HepG2 (cell line): ENCODE results near the gene EP300. TPM values are rescaled to one million over a fixed set of nuclear protein-coding genes. Genes with fewer than 3 reads are reported as not detected.

Experiments
- AHR ChIP-seq: IDR thresholded peaks from 2 replicates; pipeline ENCODE4 v1.6.1; 2018; ENCODE audit warnings: missing genetic modification reagents, missing compliant biosample characterization
- HOMEZ ChIP-seq: IDR thresholded peaks from 2 replicates; pipeline ENCODE4 v1.6.1; 2016; ENCODE audit warnings: low read depth
- LCORL ChIP-seq, 2 experiments: fragments of 450-650 bp in 1 of 2; sonication (generic) in 1 of 2; formaldehyde crosslinking in 1 of 2; IDR thresholded peaks; 2 replicates each; pipeline versions ENCODE4 v1.5.0 to v1.6.1; 2017 to 2020; ENCODE audit warnings: antibody characterized with exemption in 1 of 2, missing genetic modification reagents in 1 of 2
- MED8 ChIP-seq: sonication (generic); formaldehyde crosslinking; IDR thresholded peaks from 2 replicates; pipeline ENCODE4 v1.8.1; 2023; ENCODE audit warnings: mild to moderate bottlenecking, missing genetic modification reagents; ENCODE audit not compliant: insufficient replicate concordance
- NFIC ChIP-seq: IDR thresholded peaks from 2 replicates; pipeline ENCODE4 v1.6.1; 2012; ENCODE audit warnings: mild to moderate bottlenecking, low read length, inconsistent platforms
- POLR2A ChIP-seq, 2 experiments: IDR thresholded peaks; 2 replicates each; pipeline ENCODE4 v1.6.1; 2011; ENCODE audit warnings: low read depth in 2 of 2, low read length in 2 of 2, mild to moderate bottlenecking in 1 of 2, moderate library complexity in 1 of 2; ENCODE audit not compliant: insufficient read depth in 1 of 2
- PRDM10 ChIP-seq: sonication (generic); formaldehyde crosslinking; IDR thresholded peaks from 2 replicates; pipeline ENCODE4 v1.4.0; 2020; ENCODE audit warnings: low read depth, missing genetic modification reagents
- RBM39 ChIP-seq: fragments of 200-400 bp; formaldehyde crosslinking; IDR thresholded peaks from one replicate; pipeline ENCODE4 v1.6.1; 2018; ENCODE audit warnings: antibody characterized with exemption, mild to moderate bottlenecking, low read depth, low read length; ENCODE audit not compliant: poor library complexity, severe bottlenecking
- RXRB ChIP-seq: IDR thresholded peaks from 2 replicates; pipeline ENCODE4 v1.6.1; 2016; ENCODE audit warnings: borderline replicate concordance, missing genetic modification reagents, missing compliant biosample characterization
- TERF1 ChIP-seq: sonication (generic); formaldehyde crosslinking; IDR thresholded peaks from 2 replicates; pipeline ENCODE4 v1.8.0; 2022; ENCODE audit warnings: mild to moderate bottlenecking, missing genetic modification reagents, moderate library complexity
- ZC3H4 ChIP-seq: sonication (generic); formaldehyde crosslinking; IDR thresholded peaks from 2 replicates; pipeline ENCODE4 v1.4.0; 2020; ENCODE audit warnings: missing genetic modification reagents, borderline replicate concordance
- ZNF207 ChIP-seq: fragments of 450-650 bp; IDR thresholded peaks from 2 replicates; pipeline ENCODE4 v1.6.1; 2016; ENCODE audit warnings: antibody characterized with exemption, borderline replicate concordance
- ZNF557 ChIP-seq: sonication (generic); formaldehyde crosslinking; IDR thresholded peaks from 2 replicates; pipeline ENCODE4 v1.4.0; 2020; ENCODE audit warnings: missing genetic modification reagents
- ZNF720 ChIP-seq: sonication (generic); formaldehyde crosslinking; IDR thresholded peaks from 2 replicates; pipeline ENCODE4 v1.4.0; 2020; ENCODE audit warnings: missing genetic modification reagents
- polyA plus RNA-seq, 8 experiments: library from polyadenylated mRNA; depleted of rRNA in 3 of 8; stranded (reverse) in 7 of 8; unstranded in 1 of 8; fragments of >200 nt; fragmentation: Illumina TruSeq in 4 of 8; extraction: Trizol in 4 of 8; gene quantifications; 2 replicates each; pipeline versions ENCODE4 v1.2.1 to v1.2.3, GENCODE V29; 2011 to 2016; ENCODE audit warnings: low read depth in 4 of 8, missing spikeins in 1 of 8, mixed read lengths in 1 of 8; ENCODE audit not compliant: insufficient read depth in 1 of 8
- total RNA-seq, 5 experiments: library from RNA; depleted of rRNA; stranded (reverse); fragments of >200 nt; fragmentation: Illumina TruSeq; extraction: Trizol; gene quantifications; 2 replicates each; pipeline ENCODE4 v1.2.3, GENCODE V29; 2016; ENCODE audit warnings: low read depth in 1 of 5
- TF ChIP-seq, protein P1 (sequence below), 2 experiments: sonication (generic) in 1 of 2; formaldehyde crosslinking in 1 of 2; IDR thresholded peaks; 2 replicates each; pipeline versions ENCODE4 v1.6.1 to v1.9.0; 2014 to 2022; ENCODE audit warnings: antibody characterized with exemption in 1 of 2, borderline replicate concordance in 1 of 2, inconsistent platforms in 1 of 2, low read depth in 1 of 2, missing genetic modification reagents in 1 of 2
- TF ChIP-seq, protein P2 (sequence below): sonication (generic); formaldehyde crosslinking; IDR thresholded peaks from 2 replicates; pipeline ENCODE4 v1.5.0; 2020; ENCODE audit warnings: missing genetic modification reagents

The EP300 gene
- total and polyA plus RNA-seq, 2 of the 13 experiments (the other 11 are each of a cell fraction or from before 2014, with no cell fraction given) = 13.6 to 14.9 TPM

DNA sequence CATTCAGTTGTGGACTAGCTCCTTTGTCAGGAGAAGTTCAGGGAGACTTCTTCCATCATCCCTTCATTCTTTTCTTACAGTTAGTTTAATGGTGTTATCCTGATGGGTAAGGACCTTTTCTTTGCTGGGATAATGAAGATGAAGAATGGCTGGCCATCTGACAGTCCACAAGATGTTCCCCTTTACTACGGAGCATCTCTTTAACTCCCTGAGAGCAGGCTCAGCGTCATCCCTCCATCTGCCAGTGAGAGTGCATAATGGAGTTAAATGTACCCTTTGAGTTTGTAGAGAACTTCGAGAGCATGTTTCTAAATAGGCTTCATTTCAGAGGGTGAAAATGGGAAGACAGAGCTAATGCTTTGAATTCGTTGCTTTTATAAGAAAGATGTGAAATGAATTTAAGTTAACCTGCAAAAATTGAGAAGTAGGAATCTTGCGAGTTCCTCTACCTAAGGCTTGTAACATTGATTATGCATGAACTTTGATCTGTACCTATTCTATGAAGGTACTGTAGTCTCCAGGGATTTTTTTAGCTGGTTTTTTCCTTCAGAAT lies 1.7 kb downstream of the EP300 start (continued):
- no peak for TF ChIP-seq PRDM10
- TF ChIP-seq LCORL (IDR thresholded peaks at IDR 0.05) = no peak
- no peak for TF ChIP-seq LCORL (CRISPR knock-in tag; IDR thresholded peaks at IDR 0.05)
- TF ChIP-seq ZNF557 (CRISPR knock-in tag) = no peak
- no peak for TF ChIP-seq POLR2A (IDR thresholded peaks at IDR 0.05; ENCODE audit: insufficient read depth in 1 of 2, low read depth in 2 of 2, low read length in 2 of 2)
- TF ChIP-seq NFIC = no peak
- TF ChIP-seq, protein P1, sequence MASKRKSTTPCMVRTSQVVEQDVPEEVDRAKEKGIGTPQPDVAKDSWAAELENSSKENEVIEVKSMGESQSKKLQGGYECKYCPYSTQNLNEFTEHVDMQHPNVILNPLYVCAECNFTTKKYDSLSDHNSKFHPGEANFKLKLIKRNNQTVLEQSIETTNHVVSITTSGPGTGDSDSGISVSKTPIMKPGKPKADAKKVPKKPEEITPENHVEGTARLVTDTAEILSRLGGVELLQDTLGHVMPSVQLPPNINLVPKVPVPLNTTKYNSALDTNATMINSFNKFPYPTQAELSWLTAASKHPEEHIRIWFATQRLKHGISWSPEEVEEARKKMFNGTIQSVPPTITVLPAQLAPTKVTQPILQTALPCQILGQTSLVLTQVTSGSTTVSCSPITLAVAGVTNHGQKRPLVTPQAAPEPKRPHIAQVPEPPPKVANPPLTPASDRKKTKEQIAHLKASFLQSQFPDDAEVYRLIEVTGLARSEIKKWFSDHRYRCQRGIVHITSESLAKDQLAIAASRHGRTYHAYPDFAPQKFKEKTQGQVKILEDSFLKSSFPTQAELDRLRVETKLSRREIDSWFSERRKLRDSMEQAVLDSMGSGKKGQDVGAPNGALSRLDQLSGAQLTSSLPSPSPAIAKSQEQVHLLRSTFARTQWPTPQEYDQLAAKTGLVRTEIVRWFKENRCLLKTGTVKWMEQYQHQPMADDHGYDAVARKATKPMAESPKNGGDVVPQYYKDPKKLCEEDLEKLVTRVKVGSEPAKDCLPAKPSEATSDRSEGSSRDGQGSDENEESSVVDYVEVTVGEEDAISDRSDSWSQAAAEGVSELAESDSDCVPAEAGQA (IDR thresholded peaks at IDR 0.05; ENCODE audit: low read depth) = no peak
- TF ChIP-seq, protein P1 (CRISPR knock-in tag; IDR thresholded peaks at IDR 0.05; ENCODE audit: borderline replicate concordance) = no peak
- no peak for TF ChIP-seq TERF1
- no peak for TF ChIP-seq ZNF207
- no peak for TF ChIP-seq ZNF720
- no peak for TF ChIP-seq RBM39
- TF ChIP-seq, protein P2, sequence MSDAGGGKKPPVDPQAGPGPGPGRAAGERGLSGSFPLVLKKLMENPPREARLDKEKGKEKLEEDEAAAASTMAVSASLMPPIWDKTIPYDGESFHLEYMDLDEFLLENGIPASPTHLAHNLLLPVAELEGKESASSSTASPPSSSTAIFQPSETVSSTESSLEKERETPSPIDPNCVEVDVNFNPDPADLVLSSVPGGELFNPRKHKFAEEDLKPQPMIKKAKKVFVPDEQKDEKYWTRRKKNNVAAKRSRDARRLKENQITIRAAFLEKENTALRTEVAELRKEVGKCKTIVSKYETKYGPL (CRISPR knock-in tag) = no peak
- no peak for TF ChIP-seq HOMEZ (CRISPR knock-in tag)
- no peak for TF ChIP-seq ZC3H4 (CRISPR knock-in tag)
- TF ChIP-seq AHR (CRISPR knock-in tag) = no peak
- TF ChIP-seq RXRB (CRISPR knock-in tag) = 0 out of 2 replicates have a peak, but pooled peaks have one; percentile 3
- no peak for TF ChIP-seq MED8
